KOPT-K1 (cell line): ENCODE data around the gene STAT6.
"Not testable (repeated sequence)": the region's sequence is repeated elsewhere in the genome, so short reads cannot be mapped to it uniquely, and the experiment has no call there.

Source experiments
- H3K27ac ChIP-seq: fragments of 200-600 bp; sonication (generic); 2 replicates; pipeline ENCODE4 v1.5.1; 2016; ENCODE audit warnings: antibody characterized with exemption, mild to moderate bottlenecking, low read depth, low read length; ENCODE audit not compliant: poor library complexity, severe bottlenecking
- H3K36me3 ChIP-seq: fragments of 200-600 bp; sonication (generic); 2 replicates; pipeline ENCODE4 v1.5.1; 2017; ENCODE audit warnings: antibody characterized with exemption, mild to moderate bottlenecking, low read length, moderate library complexity; ENCODE audit not compliant: insufficient read depth
- H3K9me3 ChIP-seq: fragments of 200-600 bp; sonication (generic); 2 replicates; pipeline ENCODE4 v1.5.1; 2017; ENCODE audit warnings: antibody characterized with exemption, low read length, mild to moderate bottlenecking; ENCODE audit not compliant: insufficient read depth, poor library complexity, severe bottlenecking

Gene STAT6

GRCh38 chr12:57133916-57134315, 22.8 kb upstream of the STAT6 start:
- H3K27ac ChIP-seq = no peak overlapping the region
- no peaks in the 10 kb centered on the region for H3K36me3 ChIP-seq
- no peaks in the 10 kb centered on the region for H3K9me3 ChIP-seq

- Histone ChIP-seq H3K27ac (no peak overlapping the region), H3K9me3 (no peaks in the 10 kb centered on the region), H3K36me3 (no peaks in the 10 kb centered on the region)
Measured at GRCh38 chr12:57133013-57133569, 21.9 kb upstream of the STAT6 start.

GRCh38 chr12:57131896-57132744, 21.0 kb upstream of the STAT6 start:
- Histone ChIP-seq H3K9me3 (no peaks in the 10 kb centered on the region), H3K36me3 (no peaks in the 10 kb centered on the region), H3K27ac (no peak overlapping the region)

- Histone ChIP-seq H3K27ac (no peak overlapping the region), H3K36me3 (no peaks in the 10 kb centered on the region), H3K9me3 (no peaks in the 10 kb centered on the region)
Measured at GRCh38 chr12:57130941-57131340, 19.8 kb upstream of the STAT6 start.

GRCh38 chr12:57129889-57130288, 18.7 kb upstream of the STAT6 start:
- no peaks in the 10 kb centered on the region for H3K36me3 ChIP-seq
- H3K27ac ChIP-seq = no peak overlapping the region
- H3K9me3 ChIP-seq = no peaks in the 10 kb centered on the region

- Histone ChIP-seq H3K9me3 (no peaks in the 10 kb centered on the region), H3K36me3 (no peaks in the 10 kb centered on the region), H3K27ac (no peak overlapping the region)
Measured at GRCh38 chr12:57129321-57129842, 18.2 kb upstream of the STAT6 start.

- H3K36me3 ChIP-seq = no peaks in the 10 kb centered on the region
- H3K9me3 ChIP-seq = no peaks in the 10 kb centered on the region
- no peak overlapping the region for H3K27ac ChIP-seq
Measured at GRCh38 chr12:57128519-57129247, 17.5 kb upstream of the STAT6 start.

- Histone ChIP-seq H3K27ac (no peak within 1 kb of the TSS), H3K9me3 (no peaks in the 10 kb centered on the region), H3K36me3 (no peaks in the 10 kb centered on the region)
Measured at GRCh38 chr12:57127726-57128518, 16.8 kb upstream of the STAT6 start, which contains the start of gene LRP1. Gene LRP1, plus strand, starts transcription at chr12:57128483. Its CDS starts 482 bp downstream, at chr12:57128965.

- Histone ChIP-seq H3K27ac (no peak overlapping the region), H3K9me3 (no peaks in the 10 kb centered on the region), H3K36me3 (no peaks in the 10 kb centered on the region)
Measured at GRCh38 chr12:57127101-57127725, 16.1 kb upstream of the STAT6 start.

GRCh38 chr12:57126561-57126960, 15.4 kb upstream of the STAT6 start:
- no peak overlapping the region for H3K27ac ChIP-seq

GRCh38 chr12:57126061-57126460, 14.9 kb upstream of the STAT6 start:
- Histone ChIP-seq H3K27ac (no peak overlapping the region), H3K36me3 (no peaks in the 10 kb centered on the region), H3K9me3 (no peaks in the 10 kb centered on the region)

More at GRCh38 chr12:57126561-57126960, 15.4 kb upstream of the STAT6 start:
- H3K36me3 ChIP-seq = no peaks in the 10 kb centered on the region
- H3K9me3 ChIP-seq = no peaks in the 10 kb centered on the region

- no peaks in the 10 kb centered on the region for H3K9me3 ChIP-seq
Measured at GRCh38 chr12:57124261-57124877, 13.2 kb upstream of the STAT6 start.

GRCh38 chr12:57123813-57124212, 12.7 kb upstream of the STAT6 start:
- H3K36me3 ChIP-seq = no peaks in the 10 kb centered on the region
- no peak overlapping the region for H3K27ac ChIP-seq
- H3K9me3 ChIP-seq = no peaks in the 10 kb centered on the region

More at GRCh38 chr12:57124261-57124877, 13.2 kb upstream of the STAT6 start:
- Histone ChIP-seq H3K27ac (no peak overlapping the region), H3K36me3 (no peaks in the 10 kb centered on the region)

GRCh38 chr12:57120718-57121117, 9.6 kb upstream of the STAT6 start:
- not testable (repeated sequence) for H3K9me3 ChIP-seq, H3K27ac ChIP-seq, H3K36me3 ChIP-seq
